Activated T-helper 2 cell treated with anti-CD3 and anti-CD28 coated beads, Interferon-gamma antibody, Interleukin-2, Interleukin-4, amounts not matched to agents 10 μg/mL and 5 μg/mL and 100 μg/mL, durations not matched to agents 14 hours and 24 hours and 36 hours (primary cell): ENCODE measurements around the gene TNPO1. TPM values are rescaled to one million over a fixed set of nuclear protein-coding genes. Genes with fewer than 3 reads are reported as not detected.
A peak's percentile ranks its signal among the peaks of the same experiment; 100 is the strongest.

Experiments used
- DNase-seq: peaks from one replicate; pipeline ENCODE4 v3.0.0; 2021; ENCODE audit warnings: low spot score
- H3K27ac Mint-ChIP-seq: one replicate; pipeline ENCODE4 v1.8.0; 2021; ENCODE audit warnings: mixed read lengths
- H3K27me3 Mint-ChIP-seq: one replicate; pipeline ENCODE4 v1.8.0; 2021; ENCODE audit warnings: low read depth, mixed read lengths
- H3K36me3 Mint-ChIP-seq: one replicate; pipeline ENCODE4 v1.8.0; 2021; ENCODE audit warnings: low read depth, mixed read lengths
- H3K4me1 Mint-ChIP-seq: one replicate; pipeline ENCODE4 v1.8.0; 2021; ENCODE audit warnings: low read depth, mixed read lengths
- H3K4me3 Mint-ChIP-seq: one replicate; pipeline ENCODE4 v1.8.0; 2021; ENCODE audit warnings: low read depth, mild to moderate bottlenecking, moderate library complexity, mixed read lengths
- H3K9me3 Mint-ChIP-seq: one replicate; pipeline ENCODE4 v1.8.0; 2021; ENCODE audit warnings: mixed read lengths
- intact Hi-C: fragments of 100-400 bp; cut with micrococcal nuclease; formaldehyde crosslinking; loops from one replicate; pipeline ENCODE4 v1.15.1; 2023
- total RNA-seq: library from RNA; stranded (reverse); gene quantifications from 2 replicates; pipeline ENCODE4 v1.2.3, GENCODE V29; 2022

Gene TNPO1
- total RNA-seq, 1 donor from 2014 or later = 112 TPM

GRCh38 chr5:72847989-72848473 lies 31.6 kb downstream of the TNPO1 start:
- peak; percentile 82 for DNase-seq
- intact Hi-C loops = loop anchor here (1.0 to 5.0 kb wide), 4 partner anchors 23 to 539 kb away; no protein-coding TSS in a partner anchor
- peaks cover 14% of the 10 kb centered on the region for H3K27me3 Mint-ChIP-seq
- peak overlapping the region; percentile 97 for H3K27ac Mint-ChIP-seq
- H3K36me3 Mint-ChIP-seq = peaks cover 26% of the 10 kb centered on the region
- peaks cover 35% of the 10 kb centered on the region for H3K4me1 Mint-ChIP-seq
- H3K4me3 Mint-ChIP-seq = peak overlapping the region; percentile 95
- no peaks in the 10 kb centered on the region for H3K9me3 Mint-ChIP-seq

GRCh38 chr5:72848474-72849428 lies 32.3 kb downstream of the TNPO1 start:
- Mint-ChIP-seq H3K27ac (peak overlapping the region; percentile 97), H3K36me3 (peaks cover 33% of the 10 kb centered on the region)

GRCh38 chr5:72849546-72849945 lies 33.1 kb downstream of the TNPO1 start:
- Mint-ChIP-seq H3K27me3 (peaks cover 11% of the 10 kb centered on the region), H3K4me3 (peak overlapping the region; percentile 90), H3K9me3 (no peaks in the 10 kb centered on the region), H3K4me1 (peaks cover 38% of the 10 kb centered on the region), H3K36me3 (peaks cover 39% of the 10 kb centered on the region), H3K27ac (peak overlapping the region; percentile 73)
- no peak for DNase-seq
- intact Hi-C loops = loop anchor here (2.0 to 5.0 kb wide), 2 partner anchors 48 to 541 kb away; no protein-coding TSS in a partner anchor

More at GRCh38 chr5:72848474-72849428, 32.3 kb downstream of the TNPO1 start:
- peak; percentile 36 for DNase-seq
- Mint-ChIP-seq H3K9me3 (no peaks in the 10 kb centered on the region), H3K27me3 (peaks cover 14% of the 10 kb centered on the region), H3K4me1 (peaks cover 41% of the 10 kb centered on the region), H3K4me3 (peak overlapping the region; percentile 95)
- intact Hi-C loops = loop anchor here (1.0 to 5.0 kb wide), 4 partner anchors 23 to 540 kb away; no protein-coding TSS in a partner anchor

GRCh38 chr5:72850113-72850512 lies 33.7 kb downstream of the TNPO1 start:
- Mint-ChIP-seq H3K27me3 (peaks cover 10% of the 10 kb centered on the region), H3K36me3 (peaks cover 42% of the 10 kb centered on the region), H3K4me1 (peaks cover 36% of the 10 kb centered on the region), H3K9me3 (no peaks in the 10 kb centered on the region), H3K27ac (no peak overlapping the region), H3K4me3 (peak overlapping the region; percentile 90)
- DNase-seq = no peak
- intact Hi-C loops = no loop called here

GRCh38 chr5:72852356-72852755 lies 35.9 kb downstream of the TNPO1 start:
- H3K27ac Mint-ChIP-seq = no peak overlapping the region
- intact Hi-C loops = no loop called here
- H3K9me3 Mint-ChIP-seq = no peaks in the 10 kb centered on the region
- peaks cover 33% of the 10 kb centered on the region for H3K4me1 Mint-ChIP-seq
- no peak overlapping the region for H3K4me3 Mint-ChIP-seq
- DNase-seq = no peak
- no peaks in the 10 kb centered on the region for H3K27me3 Mint-ChIP-seq
- H3K36me3 Mint-ChIP-seq = peaks cover 59% of the 10 kb centered on the region

GRCh38 chr5:72854419-72854818 lies 38.0 kb downstream of the TNPO1 start:
- no peak for DNase-seq
- Mint-ChIP-seq H3K27me3 (no peaks in the 10 kb centered on the region), H3K27ac (no peak overlapping the region), H3K4me1 (peaks cover 31% of the 10 kb centered on the region), H3K4me3 (no peak overlapping the region), H3K9me3 (no peaks in the 10 kb centered on the region), H3K36me3 (peaks cover 69% of the 10 kb centered on the region)
- intact Hi-C loops = no loop called here

- Mint-ChIP-seq H3K36me3 (peaks cover 71% of the 10 kb centered on the region), H3K9me3 (no peaks in the 10 kb centered on the region), H3K4me1 (peaks cover 23% of the 10 kb centered on the region)
Measured at GRCh38 chr5:72855821-72856220, 39.4 kb downstream of the TNPO1 start.

GRCh38 chr5:72857396-72857795 lies 40.9 kb downstream of the TNPO1 start:
- peaks cover 77% of the 10 kb centered on the region for H3K36me3 Mint-ChIP-seq
- H3K4me1 Mint-ChIP-seq = peaks cover 16% of the 10 kb centered on the region
- intact Hi-C loops = no loop called here

More at GRCh38 chr5:72855821-72856220, 39.4 kb downstream of the TNPO1 start:
- DNase-seq = no peak
- no peak overlapping the region for H3K27ac Mint-ChIP-seq
- intact Hi-C loops = no loop called here
- no peak overlapping the region for H3K4me3 Mint-ChIP-seq
- no peaks in the 10 kb centered on the region for H3K27me3 Mint-ChIP-seq

GRCh38 chr5:72859127-72859526 lies 42.7 kb downstream of the TNPO1 start:
- DNase-seq = no peak
- intact Hi-C loops = no loop called here
- H3K36me3 Mint-ChIP-seq = peaks cover 71% of the 10 kb centered on the region
- H3K9me3 Mint-ChIP-seq = no peaks in the 10 kb centered on the region
- H3K4me1 Mint-ChIP-seq = peaks cover 8% of the 10 kb centered on the region
- no peak overlapping the region for H3K27ac Mint-ChIP-seq
- H3K27me3 Mint-ChIP-seq = no peaks in the 10 kb centered on the region
- H3K4me3 Mint-ChIP-seq = no peak overlapping the region

More at GRCh38 chr5:72857396-72857795, 40.9 kb downstream of the TNPO1 start:
- H3K4me3 Mint-ChIP-seq = no peak overlapping the region
- H3K27ac Mint-ChIP-seq = no peak overlapping the region
- H3K9me3 Mint-ChIP-seq = no peaks in the 10 kb centered on the region
- no peak for DNase-seq
- no peaks in the 10 kb centered on the region for H3K27me3 Mint-ChIP-seq

- intact Hi-C loops = no loop called here
- H3K9me3 Mint-ChIP-seq = no peaks in the 10 kb centered on the region
- peak overlapping the region; percentile 40 for H3K27ac Mint-ChIP-seq
Measured at GRCh38 chr5:72860499-72860898, 44.0 kb downstream of the TNPO1 start.

GRCh38 chr5:72871366-72872024 lies 55.0 kb downstream of the TNPO1 start:
- Mint-ChIP-seq H3K4me1 (peaks cover 7% of the 10 kb centered on the region), H3K36me3 (peaks cover 61% of the 10 kb centered on the region), H3K27ac (peak overlapping the region; percentile 73), H3K4me3 (no peak overlapping the region), H3K27me3 (no peaks in the 10 kb centered on the region), H3K9me3 (no peaks in the 10 kb centered on the region)
- no peak for DNase-seq
- intact Hi-C loops = loop anchor here (1.0 kb wide), 1 partner anchor 23 kb away; no protein-coding TSS in a partner anchor

More at GRCh38 chr5:72860499-72860898, 44.0 kb downstream of the TNPO1 start:
- H3K4me3 Mint-ChIP-seq = no peak overlapping the region
- H3K27me3 Mint-ChIP-seq = no peaks in the 10 kb centered on the region
- DNase-seq = no peak
- peaks cover 8% of the 10 kb centered on the region for H3K4me1 Mint-ChIP-seq
- H3K36me3 Mint-ChIP-seq = peaks cover 67% of the 10 kb centered on the region

- Mint-ChIP-seq H3K4me1 (peaks cover 13% of the 10 kb centered on the region), H3K27ac (no peak overlapping the region), H3K4me3 (no peak overlapping the region), H3K27me3 (no peaks in the 10 kb centered on the region), H3K36me3 (peaks cover 68% of the 10 kb centered on the region), H3K9me3 (no peaks in the 10 kb centered on the region)
- intact Hi-C loops = no loop called here
- no peak for DNase-seq
Measured at GRCh38 chr5:72878854-72879253, 62.4 kb downstream of the TNPO1 start.
